Measurements from ENCODE around the gene MAPKAPK3.

The MAPKAPK3 gene

DNA sequence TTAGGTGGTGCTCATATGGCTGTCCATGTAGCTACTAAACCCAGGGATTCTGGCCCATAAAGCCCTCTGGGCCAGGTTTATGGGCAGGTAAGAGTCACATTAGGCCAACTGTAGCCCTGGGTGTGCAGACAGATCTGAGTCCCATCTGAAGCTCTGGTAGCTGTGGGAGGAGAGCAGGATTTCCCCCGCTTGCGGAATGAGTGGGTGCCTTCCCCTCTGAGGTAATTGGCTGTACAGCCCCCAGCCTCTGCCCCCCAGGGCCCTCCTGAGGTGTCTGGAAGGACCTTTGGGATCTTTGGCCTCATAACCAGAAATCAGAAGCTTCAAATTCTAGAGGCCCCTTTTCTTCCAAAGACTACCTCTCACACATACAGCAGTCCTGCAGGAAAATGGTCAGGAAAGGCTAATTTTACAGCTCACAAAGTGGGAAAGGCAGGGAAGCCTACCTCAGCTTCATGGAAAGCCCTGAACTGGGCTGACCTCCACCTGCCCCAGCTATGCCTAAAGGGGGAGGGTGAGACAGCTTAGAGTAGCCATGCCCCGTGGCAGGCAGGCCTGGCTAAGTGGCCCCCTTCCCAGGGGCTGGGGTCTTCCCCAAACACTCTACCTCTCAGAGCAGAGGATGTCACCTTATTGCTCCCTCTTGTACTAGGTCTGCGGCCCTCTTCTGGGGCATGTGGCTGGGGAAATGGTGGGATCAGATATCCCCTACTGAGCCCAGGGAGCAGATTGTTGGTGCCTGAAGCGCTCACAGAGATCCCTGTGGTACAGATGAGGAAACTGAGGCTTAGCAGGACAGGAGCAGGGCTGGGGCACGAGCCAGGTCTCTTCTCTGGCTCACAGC, 30.8 kb upstream of the MAPKAPK3 start:
- Histone ChIP-seq H3K4me1 (ENCODE audit: insufficient read depth, low read length, poor library complexity, severe bottlenecking) (peaks cover 7% of the 10 kb centered on the region), H4K20me1 (ENCODE audit: insufficient read depth, low read length, poor library complexity, severe bottlenecking) (no peaks in the 10 kb centered on the region), H3K9me2 (replicated peaks; ENCODE audit: low read depth, low read length) (no peaks in the 10 kb centered on the region), H3K9ac (ENCODE audit: low read depth, low read length, poor library complexity, severe bottlenecking) (no peak overlapping the region), H3K4me3 (ENCODE audit: low read length, poor library complexity, severe bottlenecking) (no peak overlapping the region), H2AFZ (ENCODE audit: low read length) (no peak overlapping the region), H3K9me3 (ENCODE audit: insufficient read depth, low read depth, low read length) (no peaks in the 10 kb centered on the region), H3K4me2 (ENCODE audit: low read depth, low read length, poor library complexity, severe bottlenecking) (no peak overlapping the region), H3F3A (ENCODE audit: low read depth) (no peaks in the 10 kb centered on the region), H3K36me3 (ENCODE audit: insufficient read depth, low read length) (no peaks in the 10 kb centered on the region), H3K79me2 (ENCODE audit: insufficient read depth, low read length) (no peaks in the 10 kb centered on the region), H3K27me3 (ENCODE audit: insufficient read depth, low read length, poor library complexity, severe bottlenecking) (no peaks in the 10 kb centered on the region)
- TF ChIP-seq, protein P1, sequence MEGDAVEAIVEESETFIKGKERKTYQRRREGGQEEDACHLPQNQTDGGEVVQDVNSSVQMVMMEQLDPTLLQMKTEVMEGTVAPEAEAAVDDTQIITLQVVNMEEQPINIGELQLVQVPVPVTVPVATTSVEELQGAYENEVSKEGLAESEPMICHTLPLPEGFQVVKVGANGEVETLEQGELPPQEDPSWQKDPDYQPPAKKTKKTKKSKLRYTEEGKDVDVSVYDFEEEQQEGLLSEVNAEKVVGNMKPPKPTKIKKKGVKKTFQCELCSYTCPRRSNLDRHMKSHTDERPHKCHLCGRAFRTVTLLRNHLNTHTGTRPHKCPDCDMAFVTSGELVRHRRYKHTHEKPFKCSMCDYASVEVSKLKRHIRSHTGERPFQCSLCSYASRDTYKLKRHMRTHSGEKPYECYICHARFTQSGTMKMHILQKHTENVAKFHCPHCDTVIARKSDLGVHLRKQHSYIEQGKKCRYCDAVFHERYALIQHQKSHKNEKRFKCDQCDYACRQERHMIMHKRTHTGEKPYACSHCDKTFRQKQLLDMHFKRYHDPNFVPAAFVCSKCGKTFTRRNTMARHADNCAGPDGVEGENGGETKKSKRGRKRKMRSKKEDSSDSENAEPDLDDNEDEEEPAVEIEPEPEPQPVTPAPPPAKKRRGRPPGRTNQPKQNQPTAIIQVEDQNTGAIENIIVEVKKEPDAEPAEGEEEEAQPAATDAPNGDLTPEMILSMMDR (conservative IDR thresholded peaks at IDR 0.05; ENCODE audit: low read length), result no peak
- no peak for TF ChIP-seq EZH2phosphoT487 (IDR thresholded peaks at IDR 0.05; ENCODE audit: borderline replicate concordance)

DNA sequence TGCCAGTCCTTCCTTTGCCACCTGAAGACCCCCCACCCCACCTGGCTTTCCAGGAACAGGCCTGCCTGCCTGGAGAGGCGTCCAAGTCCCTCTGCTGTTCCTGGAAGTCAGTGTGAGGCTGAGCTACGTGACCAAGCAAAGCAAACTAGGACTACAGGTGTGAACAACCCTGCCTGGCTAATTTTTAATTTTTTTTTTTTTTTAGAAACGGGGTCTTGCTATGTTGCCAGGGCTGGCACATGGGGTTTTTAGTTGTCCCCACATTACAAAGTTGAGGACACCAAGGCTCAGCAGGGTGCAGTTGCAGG, 30.2 kb upstream of the MAPKAPK3 start:
- H3K4me1 ChIP-seq (ENCODE audit: insufficient read depth, low read length, poor library complexity, severe bottlenecking), result peaks cover 11% of the 10 kb centered on the region
- H3K9ac ChIP-seq (ENCODE audit: low read depth, low read length, poor library complexity, severe bottlenecking), result no peak overlapping the region

GRCh38 chr3:50587373-50587772, 29.6 kb upstream of the MAPKAPK3 start:
- Histone ChIP-seq H4K20me1 (ENCODE audit: insufficient read depth, low read length, poor library complexity, severe bottlenecking) (no peaks in the 10 kb centered on the region), H3K36me3 (ENCODE audit: insufficient read depth, low read length) (no peaks in the 10 kb centered on the region), H3K4me1 (ENCODE audit: insufficient read depth, low read length, poor library complexity, severe bottlenecking) (peaks cover 11% of the 10 kb centered on the region), H3K9me2 (replicated peaks; ENCODE audit: low read depth, low read length) (no peaks in the 10 kb centered on the region), H3K4me2 (ENCODE audit: low read depth, low read length, poor library complexity, severe bottlenecking) (no peak overlapping the region), H3K9ac (ENCODE audit: low read depth, low read length, poor library complexity, severe bottlenecking) (no peak overlapping the region), H3K79me2 (ENCODE audit: insufficient read depth, low read length) (no peaks in the 10 kb centered on the region), H2AFZ (ENCODE audit: low read length) (no peak overlapping the region), H3F3A (ENCODE audit: low read depth) (no peaks in the 10 kb centered on the region), H3K27me3 (ENCODE audit: insufficient read depth, low read length, poor library complexity, severe bottlenecking) (no peaks in the 10 kb centered on the region), H3K4me3 (ENCODE audit: low read length, poor library complexity, severe bottlenecking) (no peak overlapping the region), H3K9me3 (ENCODE audit: insufficient read depth, low read depth, low read length) (no peaks in the 10 kb centered on the region)
- TF ChIP-seq, protein P1 (conservative IDR thresholded peaks at IDR 0.05; ENCODE audit: low read length), result no peak
- TF ChIP-seq EZH2phosphoT487 (IDR thresholded peaks at IDR 0.05; ENCODE audit: borderline replicate concordance), result no peak

More for the DNA sequence above, 30.2 kb upstream of the MAPKAPK3 start:
- H3K36me3 ChIP-seq (ENCODE audit: insufficient read depth, low read length), result no peaks in the 10 kb centered on the region
- no peaks in the 10 kb centered on the region for H3K9me2 ChIP-seq (replicated peaks; ENCODE audit: low read depth, low read length)
- H4K20me1 ChIP-seq (ENCODE audit: insufficient read depth, low read length, poor library complexity, severe bottlenecking), result no peaks in the 10 kb centered on the region
- H3K9me3 ChIP-seq (ENCODE audit: insufficient read depth, low read depth, low read length), result no peaks in the 10 kb centered on the region
- no peak overlapping the region for H3K4me2 ChIP-seq (ENCODE audit: low read depth, low read length, poor library complexity, severe bottlenecking)
- H2AFZ ChIP-seq (ENCODE audit: low read length), result no peak overlapping the region
- no peaks in the 10 kb centered on the region for H3F3A ChIP-seq (ENCODE audit: low read depth)
- H3K4me3 ChIP-seq (ENCODE audit: low read length, poor library complexity, severe bottlenecking), result no peak overlapping the region
- TF ChIP-seq, protein P1 (conservative IDR thresholded peaks at IDR 0.05; ENCODE audit: low read length), result no peak
- TF ChIP-seq EZH2phosphoT487 (IDR thresholded peaks at IDR 0.05; ENCODE audit: borderline replicate concordance), result no peak
- H3K27me3 ChIP-seq (ENCODE audit: insufficient read depth, low read length, poor library complexity, severe bottlenecking), result no peaks in the 10 kb centered on the region
- no peaks in the 10 kb centered on the region for H3K79me2 ChIP-seq (ENCODE audit: insufficient read depth, low read length)
